ENCODE results near the gene GCNT3.

GRCh38 chr15:59616379-59616778 lies 4.8 kb downstream of the GCNT3 start:
- no peak for TF ChIP-seq KLF16 (tag by site-specific recombination; IDR thresholded peaks at IDR 0.05)
- no peak for TF ChIP-seq CTCF (tag by site-specific recombination; IDR thresholded peaks at IDR 0.05)
- no peak for TF ChIP-seq ZNF24 (tag by site-specific recombination; IDR thresholded peaks at IDR 0.05)
- TF ChIP-seq ZNF513 (tag by site-specific recombination; IDR thresholded peaks at IDR 0.05), result no peak
- TF ChIP-seq ZBTB8A (tag by site-specific recombination; IDR thresholded peaks at IDR 0.05), result no peak
- no peak for TF ChIP-seq TCF7L2 (IDR thresholded peaks at IDR 0.05; ENCODE audit: borderline replicate concordance, low read depth, low read length)
- no peak for TF ChIP-seq ZFP3 (tag by site-specific recombination; IDR thresholded peaks at IDR 0.05; ENCODE audit: low read depth)
- TF ChIP-seq TRIM28 (IDR thresholded peaks at IDR 0.05; ENCODE audit: borderline replicate concordance, low read length), result no peak
- TF ChIP-seq ZNF600 (tag by site-specific recombination; IDR thresholded peaks at IDR 0.05), result no peak
- no peak for TF ChIP-seq SP2 (tag by site-specific recombination; IDR thresholded peaks at IDR 0.05)
- TF ChIP-seq ZNF660 (tag by site-specific recombination; IDR thresholded peaks at IDR 0.05), result no peak
- no peak for TF ChIP-seq ZNF560 (tag by site-specific recombination; IDR thresholded peaks at IDR 0.05; ENCODE audit: borderline replicate concordance)
- no peak for TF ChIP-seq PATZ1 (tag by site-specific recombination; IDR thresholded peaks at IDR 0.05)
- TF ChIP-seq KLF9 (tag by site-specific recombination; IDR thresholded peaks at IDR 0.05; ENCODE audit: low read depth), result no peak

Measured in HEK293 (cell line).